GM19468 (cell line): ENCODE results near the gene DDR2.

Experiments
- ATAC-seq: cut with Tn5 transposase; IDR thresholded peaks from one replicate; pipeline ENCODE4 v1.9.1; 2021; ENCODE audit warnings: mild to moderate bottlenecking, moderate library complexity, moderate number of reproducible peaks; ENCODE audit not compliant: unreplicated experiment; ENCODE audit errors: extremely low read depth

DDR2 gene

GRCh38 chr1:162627662-162628296 is 4.5 kb upstream of the DDR2 start:
- no peak for ATAC-seq

DNA sequence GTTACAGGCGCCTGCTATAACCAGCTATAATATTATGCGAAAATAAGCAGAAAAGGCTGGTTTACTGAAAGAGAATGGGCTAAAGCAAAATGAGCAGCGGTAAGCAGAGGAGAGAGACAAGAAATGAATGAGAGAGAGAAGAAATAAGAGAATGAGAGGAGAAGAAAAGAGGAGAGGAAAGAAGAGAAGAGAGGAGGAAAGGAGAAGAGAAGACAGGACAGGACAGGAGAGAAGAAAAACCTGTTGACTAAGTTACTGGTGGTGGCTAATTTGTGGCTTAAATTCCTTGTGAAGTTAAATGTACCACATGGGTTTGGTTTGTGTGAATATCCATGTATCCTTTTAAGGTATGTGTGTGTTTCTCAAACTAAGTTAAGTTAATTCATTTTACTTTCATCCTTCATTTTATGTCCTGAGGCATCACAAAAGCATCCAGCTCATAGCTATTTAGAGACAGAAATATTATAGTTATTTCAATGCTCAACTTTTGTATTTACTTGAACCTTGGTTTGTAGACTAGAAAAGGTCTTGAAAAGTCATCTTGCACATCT is 3.1 kb upstream of the DDR2 start:
- no peak for ATAC-seq

DNA sequence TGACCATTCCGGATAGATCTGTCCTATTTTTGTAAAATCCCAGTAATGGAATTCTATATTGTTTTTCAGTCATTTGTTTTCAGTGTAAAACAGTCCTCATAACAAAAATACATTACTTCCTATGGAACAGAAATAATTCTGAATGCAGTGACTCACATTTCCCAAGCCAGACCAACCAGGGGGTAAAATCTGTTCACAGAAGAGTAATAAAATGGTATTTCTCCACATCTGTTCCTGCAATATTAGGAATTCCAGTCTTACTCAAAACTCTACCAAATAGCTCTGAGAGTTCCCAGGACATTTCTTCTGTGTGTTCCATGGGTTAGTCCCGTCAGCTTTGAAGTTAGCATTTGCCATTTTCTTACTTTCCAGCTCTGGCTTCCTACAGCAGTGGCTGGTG is 2.6 kb upstream of the DDR2 start:
- ATAC-seq = no peak

GRCh38 chr1:162631546-162632191 is 595 bp upstream of the DDR2 start:
- no peak for ATAC-seq

- no peak for ATAC-seq
These were observed 425 bp downstream of the DDR2 start for GRCh38 chr1:162632698-162633080.

- no peak for ATAC-seq
These were observed 958 bp downstream of the DDR2 start for GRCh38 chr1:162633081-162633762.

DNA sequence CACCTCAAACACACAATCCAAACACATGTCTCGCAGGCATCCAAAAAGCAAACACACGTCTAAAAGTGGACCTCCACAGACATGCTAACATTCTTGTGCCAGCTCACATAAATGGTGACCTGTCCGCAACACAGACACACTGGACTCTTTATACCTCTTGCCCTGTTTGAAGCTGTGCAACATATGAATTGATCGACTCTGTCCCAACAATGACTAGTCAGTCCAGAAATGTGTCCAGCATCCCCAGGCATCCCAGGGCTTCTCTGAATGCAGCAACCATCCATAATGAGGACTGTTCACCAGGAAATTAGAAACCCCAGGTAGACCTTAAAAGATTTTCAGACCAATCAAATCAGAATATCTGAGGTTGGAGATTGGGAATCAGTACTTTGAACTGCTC is 3.2 kb downstream of the DDR2 start:
- ATAC-seq = no peak

DNA sequence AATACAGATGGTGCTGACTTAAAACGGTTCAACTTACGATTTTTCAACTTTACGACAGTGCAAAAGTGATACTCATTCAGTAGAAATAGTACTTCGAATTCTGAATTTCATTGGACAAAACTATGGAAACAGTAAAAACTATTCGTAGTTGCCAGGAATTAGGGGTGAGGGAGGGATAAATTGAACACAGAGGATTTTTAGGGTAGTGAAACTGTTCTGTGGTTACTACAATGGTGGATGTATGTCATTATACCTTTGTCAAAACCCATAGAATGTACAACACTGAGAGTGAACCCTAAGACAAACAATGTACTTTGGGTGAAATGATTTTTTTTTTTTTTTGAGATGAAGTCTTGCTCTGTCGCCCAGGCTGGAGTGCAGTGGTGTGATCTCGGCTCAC is 7.5 kb downstream of the DDR2 start:
- ATAC-seq = no peak

DNA sequence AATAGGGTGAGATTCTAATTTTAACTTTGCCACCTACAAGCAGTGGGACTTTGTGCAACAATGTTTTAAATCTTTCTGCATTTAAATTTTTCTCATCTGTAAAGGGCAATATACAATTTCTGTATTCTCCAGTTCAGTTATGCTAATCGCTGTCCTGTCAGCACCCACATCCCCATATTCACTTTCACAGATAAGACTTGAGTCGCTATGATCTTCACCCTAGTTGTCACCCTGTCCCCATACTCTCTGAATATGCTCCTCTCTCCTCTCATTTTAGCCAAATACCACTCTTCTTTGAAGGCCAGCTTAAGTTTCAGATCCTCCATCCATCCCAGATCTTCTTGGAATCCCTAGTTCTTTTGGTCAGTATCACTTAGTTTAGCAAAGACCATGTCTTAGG is 8.8 kb downstream of the DDR2 start:
- no peak for ATAC-seq

DNA sequence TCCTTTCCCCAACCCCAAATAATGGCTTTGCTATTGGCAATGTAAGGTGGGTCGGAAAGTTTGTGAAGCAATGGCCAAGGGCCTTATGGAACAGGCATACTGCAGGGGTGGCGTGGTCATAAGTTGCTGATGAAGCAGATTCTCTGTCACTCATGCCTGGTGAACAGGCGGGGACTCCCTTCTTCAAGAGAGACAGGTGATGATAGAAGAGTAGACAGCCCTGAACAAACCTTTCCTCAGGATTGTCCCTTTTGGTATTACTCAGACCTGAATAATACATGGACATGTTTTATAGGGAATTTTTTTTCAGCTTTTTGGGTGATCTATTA is 12.7 kb downstream of the DDR2 start:
- no peak for ATAC-seq

GRCh38 chr1:162645666-162646065 is 13.4 kb downstream of the DDR2 start:
- ATAC-seq = no peak

GRCh38 chr1:162649583-162649982 is 17.3 kb downstream of the DDR2 start:
- no peak for ATAC-seq

- ATAC-seq = no peak
These were observed 22.8 kb downstream of the DDR2 start for GRCh38 chr1:162654915-162655620.

GRCh38 chr1:162656266-162656665 is 24.0 kb downstream of the DDR2 start:
- no peak for ATAC-seq

DNA sequence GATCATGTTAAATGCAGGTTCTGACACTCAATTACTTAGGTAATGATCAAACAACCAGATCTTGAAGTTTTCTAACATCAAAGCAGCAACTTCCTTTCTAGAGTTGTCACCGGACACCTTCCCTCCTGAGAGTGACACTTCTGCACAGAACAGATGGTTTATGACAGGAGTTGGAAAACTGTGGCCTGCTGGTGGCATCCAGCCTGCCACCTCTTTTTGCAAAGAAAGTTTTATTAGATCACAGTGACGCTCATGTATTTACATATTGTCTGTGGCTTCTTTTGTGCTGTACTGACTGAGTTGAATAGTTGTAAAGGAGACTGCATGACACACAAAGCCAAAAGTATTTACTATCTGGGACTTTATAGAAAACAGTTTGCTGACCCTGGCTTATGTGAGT is 28.3 kb downstream of the DDR2 start:
- ATAC-seq = no peak

DNA sequence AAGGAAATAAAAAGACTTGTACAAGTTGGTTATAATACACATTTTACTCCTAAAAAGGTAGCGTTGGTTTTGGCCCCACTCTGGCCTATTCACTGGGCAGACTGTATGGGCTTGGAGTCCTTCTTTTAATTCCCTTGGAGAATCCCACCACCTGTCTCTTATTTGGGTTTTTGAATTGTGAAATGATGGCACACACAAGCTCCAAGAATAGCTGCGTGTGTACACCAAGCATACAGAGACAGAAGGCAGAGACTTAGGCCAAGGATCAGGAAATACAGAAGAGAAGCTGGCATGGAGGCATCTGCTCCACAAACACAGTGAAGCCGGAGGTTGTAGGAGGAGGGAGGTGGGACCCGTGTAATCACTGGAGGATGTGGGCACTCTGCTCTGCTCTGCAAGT is 29.1 kb downstream of the DDR2 start:
- ATAC-seq = no peak

DNA sequence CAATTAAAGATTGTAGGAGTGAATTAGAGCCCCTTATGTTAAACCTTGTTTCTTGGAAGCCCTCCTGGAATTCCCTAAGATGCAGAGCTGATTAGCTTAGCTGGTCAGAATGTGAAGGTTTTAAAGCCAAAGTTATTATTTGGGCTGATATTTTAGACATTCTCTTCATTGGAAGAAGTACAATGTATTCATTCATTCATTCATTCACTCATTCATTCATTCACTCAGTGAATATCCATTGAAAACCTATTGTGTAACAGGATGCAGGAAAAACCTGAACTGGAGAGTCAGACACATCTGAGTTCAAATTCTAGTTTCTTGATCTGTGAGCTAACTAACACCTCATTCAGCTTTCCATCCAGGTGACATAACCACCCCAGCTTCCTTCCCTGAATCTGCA is 29.7 kb downstream of the DDR2 start:
- ATAC-seq = no peak

DNA sequence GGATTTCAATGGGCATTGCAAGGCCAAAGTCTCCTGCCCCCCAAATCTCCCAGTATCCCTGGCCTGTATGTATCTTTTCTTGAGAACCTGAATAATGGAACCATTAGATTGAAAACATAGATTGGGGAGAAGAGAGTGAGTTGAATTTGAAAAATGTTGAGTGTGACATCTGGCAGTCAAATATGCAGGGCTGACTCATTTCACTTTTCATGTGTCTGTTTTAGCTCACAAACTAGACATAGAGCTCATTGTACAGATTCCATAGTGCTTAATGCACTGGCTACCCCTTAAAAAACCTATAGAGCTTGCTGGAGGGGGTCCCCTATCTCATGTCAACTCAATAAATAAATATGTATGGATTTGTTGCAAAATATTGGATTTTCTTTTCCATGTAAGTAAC is 30.8 kb downstream of the DDR2 start:
- ATAC-seq = no peak

GRCh38 chr1:162663589-162664106 is 31.4 kb downstream of the DDR2 start:
- no peak for ATAC-seq

DNA sequence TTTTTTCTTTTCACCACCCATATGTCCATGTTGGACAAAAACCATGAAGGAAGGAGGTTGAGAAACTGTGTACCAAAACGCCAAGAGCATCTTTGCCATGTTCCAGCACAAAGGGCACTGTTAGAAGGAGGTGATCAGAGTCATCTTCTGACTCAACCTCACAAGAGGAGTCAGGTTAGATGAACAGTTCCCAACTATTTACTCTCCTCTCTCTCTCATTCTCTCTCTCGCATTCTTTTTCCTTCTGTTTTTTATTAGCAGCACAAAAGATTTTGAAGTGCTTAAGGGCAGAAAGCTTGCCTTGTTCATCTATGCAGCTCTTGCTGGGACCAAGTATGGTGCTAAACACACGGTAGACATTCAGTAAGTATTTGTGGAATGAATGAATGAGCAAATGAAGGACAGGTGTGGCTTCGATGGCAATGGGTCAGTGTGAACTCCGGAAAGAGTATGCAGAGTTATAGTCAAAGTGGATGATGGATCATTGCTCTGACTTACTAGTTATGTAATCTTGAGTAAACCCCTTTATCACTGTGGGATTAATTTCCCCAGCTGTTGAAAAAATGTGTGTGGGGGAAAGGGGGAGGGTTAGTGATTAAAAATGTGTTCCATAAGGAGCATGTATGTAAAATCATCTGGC is 33.9 kb downstream of the DDR2 start:
- no peak for ATAC-seq
